MM.1S (cell line): ENCODE measurements around the gene SNX9.

Source experiments
- DNase-seq: peaks from one replicate; pipeline ENCODE4 v3.0.0-alpha.2; 2015
- H2AFZ ChIP-seq: fragments of 300-600 bp; sonication (generic); 2 replicates; pipeline ENCODE4 v1.6.0; 2016; ENCODE audit warnings: antibody characterized with exemption, low read length
- H3F3A ChIP-seq: fragments of 300-600 bp; sonication (generic); 2 replicates; pipeline ENCODE4 v1.6.1; 2016; ENCODE audit warnings: mild to moderate bottlenecking, antibody characterized with exemption, low read length, moderate library complexity, mixed read lengths; ENCODE audit not compliant: insufficient read depth
- H3K27ac ChIP-seq: fragments of 300-600 bp; sonication (generic); 2 replicates; pipeline ENCODE4 v1.5.1; 2016; ENCODE audit warnings: mild to moderate bottlenecking, low read length
- H3K27me3 ChIP-seq: fragments of 300-600 bp; sonication (generic); replicated peaks from 2 replicates; pipeline ENCODE4 v1.6.0; 2016; ENCODE audit warnings: low read length; ENCODE audit not compliant: insufficient read depth
- H3K36me3 ChIP-seq: fragments of 300-600 bp; sonication (generic); replicated peaks from 2 replicates; pipeline ENCODE4 v1.6.1; 2016; ENCODE audit warnings: mild to moderate bottlenecking, low read length, mixed read lengths; ENCODE audit not compliant: insufficient read depth
- H3K4me1 ChIP-seq: fragments of 300-600 bp; sonication (generic); 2 replicates; pipeline ENCODE4 v1.6.1; 2016; ENCODE audit warnings: low read length, mixed read lengths
- H3K4me2 ChIP-seq: fragments of 300-600 bp; sonication (generic); 2 replicates; pipeline ENCODE4 v1.6.0; 2016; ENCODE audit warnings: low read depth, low read length
- H3K4me3 ChIP-seq: fragments of 300-600 bp; sonication (generic); 2 replicates; pipeline ENCODE4 v1.5.1; 2016; ENCODE audit warnings: low read length, mixed read lengths
- H3K79me2 ChIP-seq: fragments of 300-600 bp; sonication (generic); 2 replicates; pipeline ENCODE4 v1.6.1; 2016; ENCODE audit warnings: mixed run types, low read length, mixed read lengths
- H3K9ac ChIP-seq: fragments of 300-600 bp; sonication (generic); 2 replicates; pipeline ENCODE4 v1.6.1; 2016; ENCODE audit warnings: low read length, mixed read lengths
- H3K9me2 ChIP-seq: fragments of 300-600 bp; sonication (generic); replicated peaks from 2 replicates; pipeline ENCODE4 v1.6.1; 2016; ENCODE audit warnings: mild to moderate bottlenecking, low read length, mixed read lengths; ENCODE audit not compliant: insufficient read depth
- H3K9me3 ChIP-seq: fragments of 300-600 bp; sonication (generic); replicated peaks from 2 replicates; pipeline ENCODE4 v1.6.1; 2016; ENCODE audit warnings: mild to moderate bottlenecking, low read length, mixed read lengths; ENCODE audit not compliant: insufficient read depth
- H4K20me1 ChIP-seq: fragments of 300-600 bp; sonication (generic); 2 replicates; pipeline ENCODE4 v1.6.1; 2016; ENCODE audit warnings: mild to moderate bottlenecking, low read length, moderate library complexity, mixed read lengths; ENCODE audit not compliant: insufficient read depth
- CTCF ChIP-seq: fragments of 300-600 bp; sonication (generic); IDR thresholded peaks from 2 replicates; pipeline ENCODE4 v1.5.1; 2016; ENCODE audit warnings: antibody characterized with exemption, low read length, mixed read lengths
- EZH2 ChIP-seq: fragments of 300-600 bp; sonication (generic); optimal IDR thresholded peaks from 2 replicates; pipeline ENCODE3; 2017; ENCODE audit warnings: low read depth, mild to moderate bottlenecking, antibody characterized with exemption, low read length, mixed read lengths
- EZH2phosphoT487 ChIP-seq: fragments of 300-600 bp; sonication (generic); IDR thresholded peaks from 2 replicates; pipeline ENCODE4 v1.6.1; 2018; ENCODE audit warnings: antibody characterized with exemption, low read length

The SNX9 gene

GRCh38 chr6:157959451-157960227 is 136.6 kb downstream of the SNX9 start:
- H3K4me2 ChIP-seq, result no peak overlapping the region

GRCh38 chr6:157961153-157961831 is 138.2 kb downstream of the SNX9 start:
- Histone ChIP-seq H4K20me1 (no peaks in the 10 kb centered on the region), H3K4me3 (no peak overlapping the region), H3K79me2 (no peaks in the 10 kb centered on the region), H3K36me3 (no peaks in the 10 kb centered on the region), H3K4me2 (no peak overlapping the region), H2AFZ (no peak overlapping the region), H3K27me3 (no peaks in the 10 kb centered on the region), H3K9me2 (no peaks in the 10 kb centered on the region), H3F3A (no peaks in the 10 kb centered on the region), H3K4me1 (no peaks in the 10 kb centered on the region), H3K9me3 (no peaks in the 10 kb centered on the region), H3K27ac (no peak overlapping the region), H3K9ac (no peak overlapping the region)
- TF ChIP-seq EZH2phosphoT487 (no peak), CTCF (no peak), EZH2 (no peak)
- no peak for DNase-seq

More at GRCh38 chr6:157959451-157960227, 136.6 kb downstream of the SNX9 start:
- Histone ChIP-seq H3K9me3 (no peaks in the 10 kb centered on the region), H3K27ac (no peak overlapping the region), H3K4me3 (no peak overlapping the region), H2AFZ (no peak overlapping the region), H4K20me1 (no peaks in the 10 kb centered on the region), H3K9me2 (no peaks in the 10 kb centered on the region), H3K36me3 (no peaks in the 10 kb centered on the region), H3F3A (no peaks in the 10 kb centered on the region), H3K79me2 (no peaks in the 10 kb centered on the region), H3K9ac (no peak overlapping the region), H3K4me1 (no peaks in the 10 kb centered on the region), H3K27me3 (no peaks in the 10 kb centered on the region)
- no peak for DNase-seq
- no peak for TF ChIP-seq CTCF
- TF ChIP-seq EZH2, result no peak

GRCh38 chr6:157961832-157962575 is 139.0 kb downstream of the SNX9 start:
- Histone ChIP-seq H3K4me2 (no peak overlapping the region), H3K36me3 (no peaks in the 10 kb centered on the region), H3K79me2 (no peaks in the 10 kb centered on the region), H3K27me3 (no peaks in the 10 kb centered on the region), H3K27ac (no peak overlapping the region), H2AFZ (no peak overlapping the region), H3K9me2 (no peaks in the 10 kb centered on the region), H3K4me3 (no peak overlapping the region), H4K20me1 (no peaks in the 10 kb centered on the region), H3K9ac (no peak overlapping the region), H3F3A (no peaks in the 10 kb centered on the region), H3K9me3 (no peaks in the 10 kb centered on the region), H3K4me1 (no peaks in the 10 kb centered on the region)
- DNase-seq, result no peak
- TF ChIP-seq EZH2 (no peak), CTCF (no peak), EZH2phosphoT487 (no peak)
